H9 (cell line): ENCODE data around the gene TRABD2B. TPM values are rescaled to one million over a fixed set of nuclear protein-coding genes. Genes with fewer than 3 reads are reported as not detected.

ENCODE experiments used
- DNase-seq: peaks from one replicate; pipeline ENCODE4 v3.0.0-alpha.2; 2017
- H2AFZ ChIP-seq: one replicate; pipeline ENCODE4 v1.6.1; 2013; ENCODE audit warnings: mild to moderate bottlenecking, low read length, control low read depth, moderate library complexity
- H2AK5ac ChIP-seq: 2 replicates; pipeline ENCODE4 v1.6.1; 2013; ENCODE audit warnings: low read length, control low read depth, mixed read lengths; ENCODE audit not compliant: insufficient read length
- H2BK120ac ChIP-seq: one replicate; pipeline ENCODE4 v1.6.1; 2013; ENCODE audit warnings: low read depth, mild to moderate bottlenecking, low read length, control low read depth, inconsistent platforms; ENCODE audit not compliant: poor library complexity, severe bottlenecking
- H2BK12ac ChIP-seq: 2 replicates; pipeline ENCODE4 v1.6.1; 2013; ENCODE audit warnings: low read length, control low read depth, mixed read lengths, low read depth; ENCODE audit not compliant: insufficient read length
- H2BK15ac ChIP-seq: 2 replicates; pipeline ENCODE4 v1.6.1; 2013; ENCODE audit warnings: low read depth, low read length, control low read depth
- H2BK20ac ChIP-seq: one replicate; pipeline ENCODE4 v1.6.1; 2013; ENCODE audit warnings: low read depth, mild to moderate bottlenecking, low read length, control low read depth, inconsistent platforms; ENCODE audit not compliant: poor library complexity, severe bottlenecking
- H2BK5ac ChIP-seq: 2 replicates; pipeline ENCODE4 v1.6.1; 2013; ENCODE audit warnings: low read length, control low read depth, mixed read lengths; ENCODE audit not compliant: insufficient read length
- H3K14ac ChIP-seq: 2 replicates; pipeline ENCODE4 v1.6.1; 2013; ENCODE audit warnings: low read length, control low read depth; ENCODE audit not compliant: insufficient read depth
- H3K18ac ChIP-seq: 2 replicates; pipeline ENCODE4 v1.6.1; 2013; ENCODE audit warnings: low read depth, mild to moderate bottlenecking, mixed read lengths, low read length, control low read depth; ENCODE audit not compliant: insufficient read length
- H3K23ac ChIP-seq: 2 replicates; pipeline ENCODE4 v1.6.1; 2013; ENCODE audit warnings: low read length, control low read depth, mixed read lengths, low read depth; ENCODE audit not compliant: insufficient read length
- H3K23me2 ChIP-seq: 2 replicates; pipeline ENCODE4 v1.6.1; 2013; ENCODE audit warnings: low read depth, mild to moderate bottlenecking, mixed read lengths, low read length, control low read depth; ENCODE audit not compliant: insufficient read length, poor library complexity, severe bottlenecking
- H3K27ac ChIP-seq: 2 replicates; pipeline ENCODE4 v1.5.1; 2013; ENCODE audit warnings: low read length, control low read depth, mixed read lengths, low read depth; ENCODE audit not compliant: insufficient read length
- H3K27me3 ChIP-seq: 2 replicates; pipeline ENCODE4 v1.6.1; 2013; ENCODE audit warnings: low read length, control low read depth, inconsistent platforms; ENCODE audit not compliant: insufficient read depth
- H3K4ac ChIP-seq: 2 replicates; pipeline ENCODE4 v1.6.1; 2013; ENCODE audit warnings: low read depth, mild to moderate bottlenecking, control low read depth, inconsistent platforms, low read length, moderate library complexity
- H3K4me1 ChIP-seq: 2 replicates; pipeline ENCODE4 v1.6.1; 2013; ENCODE audit warnings: low read length, control low read depth, inconsistent platforms; ENCODE audit not compliant: insufficient read depth
- H3K4me2 ChIP-seq: 2 replicates; pipeline ENCODE4 v1.6.1; 2013; ENCODE audit warnings: low read length, control low read depth, mixed read lengths; ENCODE audit not compliant: insufficient read length, insufficient read depth
- H3K56ac ChIP-seq: 2 replicates; pipeline ENCODE4 v1.6.1; 2013; ENCODE audit warnings: low read depth, mild to moderate bottlenecking, mixed read lengths, low read length, control low read depth; ENCODE audit not compliant: insufficient read length
- H3K79me1 ChIP-seq: 2 replicates; pipeline ENCODE4 v1.6.1; 2013; ENCODE audit warnings: low read depth, mild to moderate bottlenecking, moderate library complexity, low read length, control low read depth, inconsistent platforms; ENCODE audit not compliant: insufficient read depth, poor library complexity, severe bottlenecking
- H3K79me2 ChIP-seq: 2 replicates; pipeline ENCODE4 v1.6.1; 2013; ENCODE audit warnings: low read length, control low read depth, inconsistent platforms; ENCODE audit not compliant: insufficient read depth
- H3K9ac ChIP-seq: 2 replicates; pipeline ENCODE4 v1.6.1; 2013; ENCODE audit warnings: low read length, control low read depth, mixed read lengths; ENCODE audit not compliant: insufficient read length; ENCODE audit errors: extremely low read depth
- H3K9me3 ChIP-seq: one replicate; pipeline ENCODE4 v1.6.1; 2013; ENCODE audit warnings: low read depth, low read length, inconsistent platforms; ENCODE audit not compliant: control insufficient read depth
- H3T11ph ChIP-seq: one replicate; pipeline ENCODE4 v1.6.1; 2013; ENCODE audit warnings: mild to moderate bottlenecking, low read length, control low read depth, inconsistent platforms
- H4K20me1 ChIP-seq: one replicate; pipeline ENCODE4 v1.6.1; 2013; ENCODE audit not compliant: control insufficient read depth, insufficient read length, insufficient read depth
- H4K5ac ChIP-seq: 2 replicates; pipeline ENCODE4 v1.6.1; 2013; ENCODE audit warnings: low read depth, mild to moderate bottlenecking, mixed read lengths, low read length, control low read depth; ENCODE audit not compliant: insufficient read length
- H4K8ac ChIP-seq: replicated peaks from 2 replicates; pipeline ENCODE4 v1.6.1; 2013; ENCODE audit warnings: low read length, control low read depth, mixed read lengths, low read depth; ENCODE audit not compliant: insufficient read length
- H4K91ac ChIP-seq: 2 replicates; pipeline ENCODE4 v1.6.1; 2013; ENCODE audit warnings: low read depth, mild to moderate bottlenecking, moderate library complexity, mixed read lengths, low read length, control low read depth; ENCODE audit not compliant: insufficient read length
- H3K27ac Mint-ChIP-seq, 3 experiments: 2 replicates in 2 of 3; 3 replicates in 1 of 3; pipeline ENCODE4 v1.8.0; 2020 to 2021; ENCODE audit warnings: mixed read lengths in 3 of 3, mild to moderate bottlenecking in 1 of 3, moderate library complexity in 1 of 3
- H3K27me3 Mint-ChIP-seq: 2 replicates; pipeline ENCODE4 v1.8.0; 2021; ENCODE audit warnings: low read depth, mild to moderate bottlenecking, moderate library complexity, mixed read lengths
- H3K36me3 Mint-ChIP-seq, 3 experiments: 2 replicates in 2 of 3; 3 replicates in 1 of 3; pipeline ENCODE4 v1.8.0; 2020 to 2021; ENCODE audit warnings: low read depth in 3 of 3, mixed read lengths in 3 of 3; ENCODE audit not compliant: insufficient read depth in 1 of 3
- H3K4me1 Mint-ChIP-seq, 2 experiments: 2 replicates each; pipeline ENCODE4 v1.8.0; 2020; ENCODE audit warnings: mixed read lengths in 2 of 2
- H3K4me3 Mint-ChIP-seq, 2 experiments: 2 replicates in 1 of 2; 3 replicates in 1 of 2; pipeline ENCODE4 v1.8.0; 2020 to 2021; ENCODE audit warnings: mild to moderate bottlenecking in 2 of 2, mixed read lengths in 2 of 2, moderate library complexity in 1 of 2
- H3K9me3 Mint-ChIP-seq, 2 experiments: 2 replicates in 1 of 2; 3 replicates in 1 of 2; pipeline ENCODE4 v1.8.0; 2020; ENCODE audit warnings: mild to moderate bottlenecking in 2 of 2, mixed read lengths in 2 of 2, moderate library complexity in 1 of 2
- WGBS: extraction: QIAGEN DNeasy Blood & Tissue Kit; methylation state at CpG from one replicate; pipeline ENCODE4 v1.1.7; 2013; ENCODE audit warnings: missing lambda C conversion rate, low lambda C conversion rate, mixed read lengths; ENCODE audit not compliant: insufficient read length; ENCODE audit errors: extremely low coverage; 5-methylcytosine and 5-hydroxymethylcytosine counted together
- total RNA-seq: library from RNA; stranded (reverse); gene quantifications from 2 replicates; pipeline ENCODE4 v1.2.1, GENCODE V29; 2021
- TF ChIP-seq, protein P1 (sequence below): fragments of 200-600 bp; sonication (generic); conservative IDR thresholded peaks from 3 replicates; pipeline ENCODE4 v1.8.0; 2021; ENCODE audit warnings: antibody characterized with exemption, mild to moderate bottlenecking

The TRABD2B gene
- total RNA-seq, 1 experiment from 2014 or later, result 2.3 TPM

DNA sequence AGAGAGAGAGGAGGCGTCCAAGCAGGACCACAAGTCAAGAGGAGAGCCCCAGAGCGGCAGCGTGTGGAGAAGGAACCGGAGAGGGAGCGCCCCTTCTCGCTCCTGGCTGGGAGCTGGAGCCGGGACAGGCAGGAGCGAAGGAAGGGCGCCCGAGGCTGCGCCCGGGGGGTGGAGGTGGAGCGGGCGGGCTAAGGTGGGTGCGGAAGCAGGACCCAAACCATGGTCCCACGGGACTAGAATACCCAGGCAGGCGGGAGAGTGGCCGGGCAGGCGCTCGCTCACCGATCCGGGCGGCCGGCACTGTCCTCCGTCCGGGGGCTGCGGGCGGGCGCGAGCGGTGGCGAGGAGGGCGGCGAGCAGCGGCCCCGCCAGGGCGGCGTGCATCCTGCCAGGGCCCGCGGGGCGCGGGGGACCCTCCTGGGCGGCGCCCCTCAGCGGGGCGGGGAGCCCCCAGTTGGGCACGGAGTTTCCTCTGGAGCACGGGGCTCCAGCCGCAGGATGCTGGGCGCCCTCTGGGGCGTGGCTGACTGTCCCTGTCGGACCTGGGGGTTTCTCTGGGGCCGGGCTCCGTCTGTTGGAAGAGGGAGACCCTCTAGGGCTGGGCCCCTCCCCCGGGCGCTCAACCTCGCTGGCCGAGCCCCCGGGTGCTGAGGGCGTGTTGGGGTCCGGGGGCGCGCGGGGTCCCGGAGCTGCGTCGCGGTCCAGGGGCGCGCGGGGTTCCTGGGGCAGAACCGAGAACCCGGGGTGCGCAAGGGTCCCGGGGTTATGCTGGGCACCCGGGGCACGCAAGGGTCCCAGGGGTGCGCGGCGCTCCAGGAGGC is 569 bp downstream of the TRABD2B start:
- peaks cover 3% of the 10 kb centered on the region for H3K23me2 ChIP-seq
- H3K14ac ChIP-seq, result peak overlapping the region; percentile 12
- TF ChIP-seq, protein P1, sequence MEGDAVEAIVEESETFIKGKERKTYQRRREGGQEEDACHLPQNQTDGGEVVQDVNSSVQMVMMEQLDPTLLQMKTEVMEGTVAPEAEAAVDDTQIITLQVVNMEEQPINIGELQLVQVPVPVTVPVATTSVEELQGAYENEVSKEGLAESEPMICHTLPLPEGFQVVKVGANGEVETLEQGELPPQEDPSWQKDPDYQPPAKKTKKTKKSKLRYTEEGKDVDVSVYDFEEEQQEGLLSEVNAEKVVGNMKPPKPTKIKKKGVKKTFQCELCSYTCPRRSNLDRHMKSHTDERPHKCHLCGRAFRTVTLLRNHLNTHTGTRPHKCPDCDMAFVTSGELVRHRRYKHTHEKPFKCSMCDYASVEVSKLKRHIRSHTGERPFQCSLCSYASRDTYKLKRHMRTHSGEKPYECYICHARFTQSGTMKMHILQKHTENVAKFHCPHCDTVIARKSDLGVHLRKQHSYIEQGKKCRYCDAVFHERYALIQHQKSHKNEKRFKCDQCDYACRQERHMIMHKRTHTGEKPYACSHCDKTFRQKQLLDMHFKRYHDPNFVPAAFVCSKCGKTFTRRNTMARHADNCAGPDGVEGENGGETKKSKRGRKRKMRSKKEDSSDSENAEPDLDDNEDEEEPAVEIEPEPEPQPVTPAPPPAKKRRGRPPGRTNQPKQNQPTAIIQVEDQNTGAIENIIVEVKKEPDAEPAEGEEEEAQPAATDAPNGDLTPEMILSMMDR, result no peak; the same call in 2 of the 3 replicates
- peaks cover 2 to 21% (median 16%) of the 10 kb centered on the region in 3 experiments; a peak in 5 of 7 replicates for H3K36me3 Mint-ChIP-seq
- peak overlapping the region; percentile 76 to 86 for H3K4me3 Mint-ChIP-seq
- H4K8ac ChIP-seq, result no peak overlapping the region
- H3K9me3 Mint-ChIP-seq, result no peaks in the 10 kb centered on the region; a peak in 1 of 5 replicates
- H3K27me3 Mint-ChIP-seq, result peaks cover 63% of the 10 kb centered on the region
- DNase-seq, result peak; percentile 40
- no peak overlapping the region for H3K4ac ChIP-seq
- no peaks in the 10 kb centered on the region for H3K79me1 ChIP-seq
- H3K4me2 ChIP-seq, result peak overlapping the region; percentile 85
- no peak overlapping the region for H4K91ac ChIP-seq
- no peak overlapping the region for H2BK120ac ChIP-seq
- H2BK12ac ChIP-seq, result no peak overlapping the region
- no peak overlapping the region for H2BK5ac ChIP-seq
- no peak overlapping the region for H3K56ac ChIP-seq
- no peak overlapping the region for H2AFZ ChIP-seq
- no peak overlapping the region for H3K18ac ChIP-seq
- H3K27ac ChIP-seq, result no peak overlapping the region
- peaks cover 19% of the 10 kb centered on the region; the same call in 1 of the 2 replicates for H3K27me3 ChIP-seq
- peak overlapping the region; percentile 10 for H3K9ac ChIP-seq
- H3T11ph ChIP-seq, result no peak overlapping the region
- H3K23ac ChIP-seq, result no peak overlapping the region
- H2BK15ac ChIP-seq, result no peak overlapping the region
- no CpG with 5 or more reads among the region's 80 CpGs for WGBS
- peaks cover 2% of the 10 kb centered on the region for H4K20me1 ChIP-seq
- H3K9me3 ChIP-seq, result no peaks in the 10 kb centered on the region
- no peak overlapping the region for H4K5ac ChIP-seq
- H3K4me1 ChIP-seq, result peaks cover 2% of the 10 kb centered on the region; the same call in 1 of the 2 replicates
- H2BK20ac ChIP-seq, result no peak overlapping the region
- H3K4me1 Mint-ChIP-seq, result peaks cover 53 to 59% of the 10 kb centered on the region in 2 experiments
- H2AK5ac ChIP-seq, result no peak overlapping the region
- H3K79me2 ChIP-seq, result no peaks in the 10 kb centered on the region
- no peak overlapping the region for H3K27ac Mint-ChIP-seq
